Right lobe of liver (tissue), 4 donors: ENCODE results near the gene RPS5.

ENCODE experiments used
- POLR2A ChIP-seq: fragments of 450-650 bp; IDR thresholded peaks from one replicate; pipeline ENCODE4 v1.6.1; 2017; ENCODE audit warnings: antibody characterized with exemption, mild to moderate bottlenecking
- TF ChIP-seq, protein P1 (sequence below), 4 donors: fragments of 200-600 bp in 3 of 4; fragments of 450-650 bp in 1 of 4; IDR thresholded peaks; one replicate each; pipeline versions ENCODE4 v1.5.1 to v1.8.0; 2016 to 2022; ENCODE audit warnings: antibody characterized with exemption in 4 of 4, mild to moderate bottlenecking in 2 of 4
- donor health status: DM: no; HTN: no; CAD: no.
- donor health status: DM: no; HTN: no; CAD: no.
- donor health status: DM: no; HTN: yes; CAD: no.

GRCh38 chr19:58382997-58383603 lies 4.0 kb upstream of the RPS5 start:
- TF ChIP-seq, protein P1, sequence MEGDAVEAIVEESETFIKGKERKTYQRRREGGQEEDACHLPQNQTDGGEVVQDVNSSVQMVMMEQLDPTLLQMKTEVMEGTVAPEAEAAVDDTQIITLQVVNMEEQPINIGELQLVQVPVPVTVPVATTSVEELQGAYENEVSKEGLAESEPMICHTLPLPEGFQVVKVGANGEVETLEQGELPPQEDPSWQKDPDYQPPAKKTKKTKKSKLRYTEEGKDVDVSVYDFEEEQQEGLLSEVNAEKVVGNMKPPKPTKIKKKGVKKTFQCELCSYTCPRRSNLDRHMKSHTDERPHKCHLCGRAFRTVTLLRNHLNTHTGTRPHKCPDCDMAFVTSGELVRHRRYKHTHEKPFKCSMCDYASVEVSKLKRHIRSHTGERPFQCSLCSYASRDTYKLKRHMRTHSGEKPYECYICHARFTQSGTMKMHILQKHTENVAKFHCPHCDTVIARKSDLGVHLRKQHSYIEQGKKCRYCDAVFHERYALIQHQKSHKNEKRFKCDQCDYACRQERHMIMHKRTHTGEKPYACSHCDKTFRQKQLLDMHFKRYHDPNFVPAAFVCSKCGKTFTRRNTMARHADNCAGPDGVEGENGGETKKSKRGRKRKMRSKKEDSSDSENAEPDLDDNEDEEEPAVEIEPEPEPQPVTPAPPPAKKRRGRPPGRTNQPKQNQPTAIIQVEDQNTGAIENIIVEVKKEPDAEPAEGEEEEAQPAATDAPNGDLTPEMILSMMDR (IDR thresholded peaks at IDR 0.05): no peak
- no peak for TF ChIP-seq POLR2A
